Liver (tissue), 3 donors: ENCODE results near the gene NIT1.

ENCODE experiments used
- ATF3 ChIP-seq: IDR thresholded peaks from 2 replicates; pipeline ENCODE4 v1.6.1; 2016; ENCODE audit warnings: antibody characterized with exemption
- CTCF ChIP-seq: fragments of 150-350 bp; IDR thresholded peaks from 2 replicates; pipeline ENCODE4 v1.5.1; 2017; ENCODE audit warnings: improper control_type of control experiment, low read depth, low read length; ENCODE audit not compliant: missing input control
- FOXA1 ChIP-seq: IDR thresholded peaks from 2 replicates; pipeline ENCODE4 v1.6.1; 2016; ENCODE audit warnings: antibody characterized with exemption
- GABPA ChIP-seq, 2 donors: IDR thresholded peaks in 1 of 2; conservative IDR thresholded peaks in 1 of 2; 2 replicates each; pipeline ENCODE4 v1.6.1; 2016; ENCODE audit warnings: antibody characterized with exemption in 2 of 2, mild to moderate bottlenecking in 1 of 2, moderate library complexity in 1 of 2
- HNF4A ChIP-seq, 2 donors: conservative IDR thresholded peaks; 2 replicates each; pipeline ENCODE4 v1.6.1; 2016; ENCODE audit warnings: antibody characterized with exemption in 2 of 2, mild to moderate bottlenecking in 2 of 2
- JUND ChIP-seq, 2 donors: IDR thresholded peaks; 2 replicates each; pipeline ENCODE4 v1.6.1; 2016; ENCODE audit warnings: antibody characterized with exemption in 2 of 2
- MAX ChIP-seq: IDR thresholded peaks from 2 replicates; pipeline ENCODE4 v1.6.1; 2016; ENCODE audit warnings: antibody characterized with exemption
- RAD21 ChIP-seq, 2 donors: IDR thresholded peaks; 2 replicates each; pipeline ENCODE4 v1.6.1; 2016; ENCODE audit warnings: antibody characterized with exemption in 2 of 2, mild to moderate bottlenecking in 2 of 2
- REST ChIP-seq: IDR thresholded peaks from 2 replicates; pipeline ENCODE4 v1.6.1; 2016; ENCODE audit warnings: antibody characterized with exemption, mild to moderate bottlenecking
- RXRA ChIP-seq, 2 donors: IDR thresholded peaks; 2 replicates each; pipeline ENCODE4 v1.6.1; 2017 to 2018; ENCODE audit warnings: antibody characterized with exemption in 2 of 2, mild to moderate bottlenecking in 1 of 2
- SP1 ChIP-seq: IDR thresholded peaks from 2 replicates; pipeline ENCODE4 v1.6.1; 2018; ENCODE audit warnings: antibody characterized with exemption, mild to moderate bottlenecking
- TAF1 ChIP-seq: conservative IDR thresholded peaks from 2 replicates; pipeline ENCODE4 v1.6.1; 2016; ENCODE audit warnings: antibody characterized with exemption, mild to moderate bottlenecking
- YY1 ChIP-seq: IDR thresholded peaks from 2 replicates; pipeline ENCODE4 v1.6.1; 2016; ENCODE audit warnings: antibody characterized with exemption, mild to moderate bottlenecking
- ZBTB33 ChIP-seq: IDR thresholded peaks from 2 replicates; pipeline ENCODE4 v1.6.1; 2016; ENCODE audit warnings: antibody characterized with exemption
- donor health status: healthy.
- donor health status: healthy.

- TF ChIP-seq CTCF, result no peak
- no peak for TF ChIP-seq YY1
- TF ChIP-seq TAF1, result no peak
- no peak for TF ChIP-seq RXRA (IDR thresholded peaks at IDR 0.05)
- TF ChIP-seq RAD21 (IDR thresholded peaks at IDR 0.05), result no peak
- TF ChIP-seq SP1, result no peak
- TF ChIP-seq REST, result no peak
- no peak for TF ChIP-seq MAX
- no peak for TF ChIP-seq ATF3
- TF ChIP-seq JUND (IDR thresholded peaks at IDR 0.05), result no peak
- TF ChIP-seq ZBTB33, result no peak
- no peak for TF ChIP-seq HNF4A (conservative IDR thresholded peaks at IDR 0.05)
- no peak for TF ChIP-seq GABPA (IDR thresholded peaks at IDR 0.05 in 1 of 2, conservative IDR thresholded peaks at IDR 0.05 in 1 of 2)
- TF ChIP-seq FOXA1, result no peak
Measured at GRCh38 chr1:161095230-161095629, 22.7 kb upstream of the NIT1 start.
